ENCODE results near the gene CMTM5. TPM values are rescaled to one million over a fixed set of nuclear protein-coding genes. Genes with fewer than 3 reads are reported as not detected.

Gene CMTM5
- total RNA-seq, 4 donors from 2014 or later, result not detected

DNA sequence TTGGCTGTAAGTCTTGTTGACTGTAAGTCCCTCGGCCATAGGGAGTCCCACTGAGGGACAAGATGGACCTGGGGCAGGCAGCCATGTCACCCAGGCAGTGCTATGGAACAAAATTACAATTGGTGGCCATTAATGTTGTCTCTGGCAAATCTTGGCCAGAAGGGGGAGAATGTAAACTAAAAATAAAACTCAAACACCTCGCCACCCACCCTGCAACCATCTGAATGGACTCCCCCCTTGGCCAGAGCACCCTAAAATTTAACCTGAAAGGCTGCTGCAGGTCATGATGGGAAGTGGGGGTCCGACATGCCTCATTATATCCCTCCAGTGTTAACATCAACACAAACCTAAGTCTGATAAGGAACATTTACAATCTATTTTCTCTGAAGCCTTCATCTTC lies 32.4 kb upstream of the CMTM5 start:
- H3K9me3 ChIP-seq, result no peaks in the 10 kb centered on the region
- no peaks in the 10 kb centered on the region for H3K4me1 ChIP-seq
- H3K36me3 ChIP-seq, result no peaks in the 10 kb centered on the region
- no peak for DNase-seq
- WGBS, 2 donors, result 43 to 54% methylated on average over 3 of the region's 3 CpGs
- TF ChIP-seq POLR2A (IDR thresholded peaks at IDR 0.05), result no peak
- TF ChIP-seq, protein P1, sequence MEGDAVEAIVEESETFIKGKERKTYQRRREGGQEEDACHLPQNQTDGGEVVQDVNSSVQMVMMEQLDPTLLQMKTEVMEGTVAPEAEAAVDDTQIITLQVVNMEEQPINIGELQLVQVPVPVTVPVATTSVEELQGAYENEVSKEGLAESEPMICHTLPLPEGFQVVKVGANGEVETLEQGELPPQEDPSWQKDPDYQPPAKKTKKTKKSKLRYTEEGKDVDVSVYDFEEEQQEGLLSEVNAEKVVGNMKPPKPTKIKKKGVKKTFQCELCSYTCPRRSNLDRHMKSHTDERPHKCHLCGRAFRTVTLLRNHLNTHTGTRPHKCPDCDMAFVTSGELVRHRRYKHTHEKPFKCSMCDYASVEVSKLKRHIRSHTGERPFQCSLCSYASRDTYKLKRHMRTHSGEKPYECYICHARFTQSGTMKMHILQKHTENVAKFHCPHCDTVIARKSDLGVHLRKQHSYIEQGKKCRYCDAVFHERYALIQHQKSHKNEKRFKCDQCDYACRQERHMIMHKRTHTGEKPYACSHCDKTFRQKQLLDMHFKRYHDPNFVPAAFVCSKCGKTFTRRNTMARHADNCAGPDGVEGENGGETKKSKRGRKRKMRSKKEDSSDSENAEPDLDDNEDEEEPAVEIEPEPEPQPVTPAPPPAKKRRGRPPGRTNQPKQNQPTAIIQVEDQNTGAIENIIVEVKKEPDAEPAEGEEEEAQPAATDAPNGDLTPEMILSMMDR (IDR thresholded peaks at IDR 0.05), result no peak
- H3K27me3 ChIP-seq, result no peaks in the 10 kb centered on the region
- no peak overlapping the region for H3K4me3 ChIP-seq
- intact Hi-C loops (cut with DNase I), result no loop called here
- H3K27ac ChIP-seq, result no peak overlapping the region

DNA sequence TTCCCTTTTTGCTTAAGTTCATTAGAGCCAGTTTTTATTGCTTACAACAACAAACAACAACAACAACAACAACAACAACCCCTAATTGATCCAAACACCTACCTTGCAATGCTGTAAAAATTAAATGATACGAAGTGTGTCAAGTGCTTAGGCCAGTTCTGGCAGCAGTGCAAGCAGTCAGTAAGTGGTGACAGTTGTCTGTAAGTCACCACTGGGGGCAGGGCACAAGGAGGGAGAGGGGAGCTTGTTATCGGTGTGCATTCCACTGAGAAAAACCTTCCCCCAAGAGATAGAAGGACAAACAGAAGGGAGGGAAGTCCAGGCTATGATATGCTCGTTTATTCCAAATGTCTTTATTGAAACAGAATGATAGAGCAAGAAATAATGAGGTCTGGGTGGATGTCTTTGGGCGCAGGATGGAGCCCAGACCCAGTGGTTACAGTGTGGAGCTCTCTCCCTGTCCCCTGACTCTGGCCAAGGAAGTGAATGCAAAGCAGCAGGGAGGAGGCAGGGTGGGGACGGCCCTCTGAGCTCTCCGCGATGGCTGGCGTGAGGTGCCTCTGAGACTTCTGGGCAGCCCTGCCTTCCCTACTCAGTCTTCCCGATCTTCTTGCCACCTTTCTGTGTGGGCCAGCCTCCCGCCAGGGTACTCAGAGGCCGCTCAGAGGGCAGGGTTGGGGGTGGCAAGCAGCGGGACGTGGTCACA lies 30.7 kb upstream of the CMTM5 start:
- WGBS, 2 donors, result 67 to 79% methylated on average over 8 to 9 of the region's 13 CpGs
- no peak for DNase-seq
- intact Hi-C loops (cut with DNase I), result no loop called here

DNA sequence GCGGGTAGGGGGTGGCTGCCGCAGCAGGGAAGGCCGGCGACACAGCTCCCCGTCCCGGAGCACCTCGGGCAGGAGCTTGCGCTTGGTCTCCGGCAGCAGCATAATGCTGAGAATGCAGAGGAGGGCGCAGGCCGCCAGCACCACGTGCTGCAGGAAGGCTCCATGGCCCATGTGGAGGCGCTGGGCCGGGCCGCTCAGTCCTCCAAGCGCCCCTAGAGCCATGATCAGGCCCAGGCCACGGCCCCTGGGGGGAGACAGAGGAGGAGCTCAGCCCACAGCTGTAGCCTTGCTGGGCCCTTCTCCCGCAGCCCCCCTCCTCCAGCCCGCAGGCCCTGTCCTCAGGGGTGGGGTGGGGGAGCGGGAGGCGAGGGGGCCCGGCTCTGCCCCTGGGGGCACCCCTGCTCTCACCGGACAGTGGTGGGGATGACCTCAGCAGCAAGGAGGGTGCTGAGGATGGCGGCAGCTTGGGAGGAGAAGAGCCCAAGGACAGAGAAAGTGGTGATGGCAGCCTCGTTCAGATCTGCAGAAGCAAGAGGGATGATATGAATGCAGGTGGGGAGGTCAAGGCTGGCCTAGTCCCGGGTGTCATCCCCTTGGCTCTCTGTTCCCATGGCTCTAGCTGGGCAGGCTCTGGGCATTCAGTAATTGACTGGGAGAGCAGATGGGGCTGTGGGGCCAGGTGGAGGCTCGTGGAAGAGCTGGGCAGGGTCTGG lies 30.0 kb upstream of the CMTM5 start:
- TF ChIP-seq POLR2A (IDR thresholded peaks at IDR 0.05), result no peak
- TF ChIP-seq, protein P1 (IDR thresholded peaks at IDR 0.05), result no peak
- Histone ChIP-seq H3K4me1 (peaks cover 2 to 5% (median 3%) of the 10 kb centered on the region in 3 donors), H3K4me3 (no peak overlapping the region), H3K36me3 (no peaks in the 10 kb centered on the region), H3K9me3 (no peaks in the 10 kb centered on the region), H3K27me3 (peaks cover 0 to 14% (median 0%) of the 10 kb centered on the region in 4 donors), H3K27ac (no peak overlapping the region)
- intact Hi-C loops (cut with DNase I), result no loop called here
- DNase-seq, result no peak
- 40 to 61% methylated on average over 1 to 3 of the region's 27 CpGs for WGBS, 2 donors

More for the DNA sequence above, 30.7 kb upstream of the CMTM5 start:
- Histone ChIP-seq H3K9me3 (no peaks in the 10 kb centered on the region), H3K4me3 (no peak overlapping the region), H3K27ac (no peak overlapping the region), H3K27me3 (peaks cover 0 to 7% (median 0%) of the 10 kb centered on the region in 4 donors), H3K4me1 (no peaks in the 10 kb centered on the region), H3K36me3 (no peaks in the 10 kb centered on the region)
- TF ChIP-seq POLR2A (IDR thresholded peaks at IDR 0.05), result no peak
- TF ChIP-seq, protein P1 (IDR thresholded peaks at IDR 0.05), result no peak

DNA sequence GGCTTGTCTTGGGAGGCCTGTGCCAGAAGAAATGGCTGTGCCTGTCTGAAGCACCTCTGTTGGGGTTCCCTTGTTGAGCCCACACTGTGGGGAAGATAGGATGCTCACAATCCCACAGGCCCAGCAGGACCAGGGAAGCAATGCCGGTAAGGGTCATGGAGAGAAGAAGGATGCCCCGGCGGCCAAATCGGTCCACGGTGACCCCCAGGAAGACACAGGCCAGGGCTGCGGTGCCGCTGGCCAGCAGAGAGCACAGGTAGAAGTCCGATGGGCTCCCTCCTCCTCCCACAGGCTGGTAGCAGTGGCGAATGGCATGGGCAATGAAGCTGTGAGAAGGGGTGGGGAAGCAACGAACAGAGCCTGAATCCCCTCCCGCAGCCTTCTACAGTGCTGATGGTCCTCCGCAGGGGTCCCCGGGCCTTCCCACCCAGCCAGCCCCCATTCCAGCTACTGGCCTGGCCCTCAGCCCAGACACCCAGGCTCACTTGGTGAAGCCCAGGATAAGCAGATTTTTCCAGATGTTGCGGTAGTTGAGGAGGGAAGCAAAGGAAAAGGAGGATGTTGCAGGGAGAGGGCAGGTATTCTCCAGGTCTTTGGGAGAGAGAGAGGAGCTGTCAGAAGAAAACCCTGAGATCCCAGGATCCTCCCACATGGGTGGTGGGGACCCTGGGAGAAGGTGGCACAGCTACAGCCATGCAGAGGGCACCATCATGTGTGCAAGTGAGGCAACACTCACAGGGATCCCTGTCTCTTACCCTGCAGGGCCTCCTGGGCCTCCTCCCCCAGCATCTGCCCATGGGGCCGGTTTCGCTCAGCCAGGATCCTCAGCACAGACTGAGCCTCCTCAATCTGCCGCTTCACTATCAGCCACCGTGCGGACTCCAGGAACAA lies 29.2 kb upstream of the CMTM5 start:
- H3K9me3 ChIP-seq, result no peaks in the 10 kb centered on the region
- H3K27me3 ChIP-seq, result peaks cover 0 to 22% (median 0%) of the 10 kb centered on the region in 4 donors
- peaks cover 9 to 13% (median 10%) of the 10 kb centered on the region in 3 donors for H3K4me1 ChIP-seq
- no peak overlapping the region for H3K4me3 ChIP-seq
- 73 to 97% methylated on average over 5 to 7 of the region's 19 CpGs for WGBS, 2 donors
- H3K36me3 ChIP-seq, result no peaks in the 10 kb centered on the region
- no peak overlapping the region for H3K27ac ChIP-seq
- intact Hi-C loops (cut with DNase I), result no loop called here
- TF ChIP-seq POLR2A (IDR thresholded peaks at IDR 0.05), result no peak
- TF ChIP-seq, protein P1 (IDR thresholded peaks at IDR 0.05), result no peak
- DNase-seq, result no peak

Data from esophagus squamous epithelium (tissue), 5 donors.